ENCODE data around the gene GDF7.

The GDF7 gene

DNA sequence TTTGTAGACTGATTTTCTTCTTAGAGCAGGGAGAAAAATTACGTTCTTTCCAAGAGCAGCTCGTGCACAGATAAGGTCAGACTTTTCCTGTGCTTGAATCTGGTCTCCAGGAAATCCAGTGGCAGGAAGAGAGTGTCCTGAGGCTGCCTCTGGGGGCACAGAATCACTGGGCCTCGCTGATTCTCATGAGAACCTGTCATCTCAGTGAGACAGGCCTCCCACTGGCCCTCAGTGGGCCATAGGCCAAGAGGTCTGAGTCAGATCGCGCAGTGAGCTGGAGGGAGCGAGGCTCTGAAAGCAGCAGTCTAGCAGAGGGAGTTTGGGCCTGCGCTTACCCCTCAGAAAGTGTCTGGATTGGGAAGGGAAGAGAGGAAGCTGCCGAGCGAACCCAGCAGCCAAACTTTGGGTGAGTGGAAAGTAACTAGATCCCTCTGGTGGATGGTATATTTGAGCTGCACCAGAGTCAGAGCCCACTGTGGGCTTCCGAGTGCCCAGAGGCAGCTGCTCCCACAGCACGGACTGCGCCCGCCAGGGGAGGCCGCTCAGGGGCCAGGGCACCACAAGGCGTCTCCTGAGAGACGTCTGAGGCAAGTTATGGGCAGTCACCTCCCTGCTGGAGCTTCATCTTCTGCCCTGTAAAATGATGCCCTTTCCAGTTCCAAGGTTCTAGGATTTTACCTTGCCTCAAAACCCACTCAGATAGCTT, 8.2 kb downstream of the GDF7 start:
- Histone ChIP-seq H3K4me1 (ENCODE audit: insufficient read depth, low read length) (peaks cover 26% of the 10 kb centered on the region), H3K36me3 (ENCODE audit: insufficient read depth, low read length) (no peaks in the 10 kb centered on the region), H3K9me3 (ENCODE audit: control insufficient read depth, insufficient read depth, low read length) (no peaks in the 10 kb centered on the region), H3K9ac (ENCODE audit: low read depth, low read length) (no peak overlapping the region)

DNA sequence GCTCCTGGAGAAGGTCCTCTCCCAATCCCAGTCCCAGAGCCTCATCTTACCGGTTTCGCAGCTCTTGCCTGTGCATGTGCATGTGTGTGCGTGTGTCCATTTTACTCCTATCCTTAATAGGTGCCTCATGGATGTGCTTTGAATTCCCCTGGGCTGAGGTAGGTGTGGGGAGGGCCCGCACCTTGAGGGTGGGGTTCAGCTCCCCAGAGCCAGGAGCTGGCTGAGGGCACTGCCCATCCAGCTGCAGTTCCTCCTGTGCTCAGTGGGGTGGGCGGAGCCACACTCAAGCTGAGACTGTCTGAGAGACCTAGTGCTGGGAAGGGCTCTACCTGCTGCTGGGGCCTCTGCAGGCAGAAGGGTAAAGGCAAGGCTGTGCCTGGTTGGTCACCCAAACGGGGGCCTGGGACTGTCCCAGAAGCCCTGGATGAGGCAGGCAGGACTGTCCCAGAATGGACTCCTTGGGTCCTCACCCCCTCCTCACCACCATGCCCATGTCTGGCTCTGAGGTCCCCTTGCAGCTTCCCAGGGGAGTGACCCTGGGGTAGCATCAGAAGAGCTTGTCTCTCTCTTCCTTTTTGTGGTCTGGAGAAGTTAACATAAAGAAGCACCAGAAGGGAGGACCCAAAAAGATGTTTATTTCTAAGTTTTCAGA, 8.9 kb downstream of the GDF7 start:
- Histone ChIP-seq H3K4me1 (ENCODE audit: insufficient read depth, low read length) (peaks cover 26% of the 10 kb centered on the region), H3K9ac (ENCODE audit: low read depth, low read length) (no peak overlapping the region), H3K36me3 (ENCODE audit: insufficient read depth, low read length) (no peaks in the 10 kb centered on the region)

DNA sequence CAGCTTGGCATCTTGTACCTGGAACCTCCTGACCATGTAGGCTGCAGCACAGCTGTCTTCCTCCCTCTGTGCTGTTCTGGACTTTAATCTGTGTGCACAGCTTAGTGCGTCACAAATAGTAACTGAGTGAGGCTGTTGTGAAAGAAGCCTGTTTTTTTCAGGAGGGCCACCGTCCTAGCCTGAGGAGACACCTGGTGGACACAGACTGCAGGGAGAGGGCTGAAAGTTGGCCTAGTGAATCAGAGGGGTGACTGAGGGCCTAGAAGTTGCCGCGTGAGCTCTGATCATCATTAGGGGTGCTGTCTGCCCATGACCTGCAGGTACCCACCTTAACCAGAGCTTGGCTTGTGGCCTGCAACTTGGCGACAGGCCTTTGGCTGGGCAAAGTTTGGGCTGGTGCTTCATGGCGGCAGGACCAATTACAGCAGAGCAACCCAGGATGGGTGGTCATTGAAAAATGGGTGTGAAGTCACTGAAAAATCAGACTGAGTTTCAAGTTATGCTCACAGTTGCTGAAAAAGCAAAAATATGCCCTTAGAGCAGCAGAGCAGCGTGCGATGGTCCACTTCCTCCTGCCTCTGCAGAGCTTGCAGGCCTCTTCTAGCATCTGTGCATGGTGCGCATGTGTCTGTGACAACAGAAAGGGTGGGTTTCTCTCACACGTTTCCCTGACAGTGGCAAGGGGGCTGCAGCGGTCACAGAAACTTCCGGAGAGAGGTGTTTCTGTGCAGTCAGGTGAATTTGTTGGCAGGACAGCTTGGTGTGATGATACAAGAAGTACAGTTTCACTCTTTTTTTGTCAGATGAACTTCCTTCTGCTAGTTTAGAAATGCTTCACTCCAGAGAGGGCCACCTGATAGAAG, 9.6 kb downstream of the GDF7 start:
- no peak overlapping the region for H3K9ac ChIP-seq (ENCODE audit: low read depth, low read length)
- H3K4me1 ChIP-seq (ENCODE audit: insufficient read depth, low read length): peaks cover 26% of the 10 kb centered on the region
- H3K9me3 ChIP-seq (ENCODE audit: control insufficient read depth, insufficient read depth, low read length): no peaks in the 10 kb centered on the region
- no peaks in the 10 kb centered on the region for H3K36me3 ChIP-seq (ENCODE audit: insufficient read depth, low read length)

More for the DNA sequence above, 8.9 kb downstream of the GDF7 start:
- H3K9me3 ChIP-seq (ENCODE audit: control insufficient read depth, insufficient read depth, low read length): no peaks in the 10 kb centered on the region

DNA sequence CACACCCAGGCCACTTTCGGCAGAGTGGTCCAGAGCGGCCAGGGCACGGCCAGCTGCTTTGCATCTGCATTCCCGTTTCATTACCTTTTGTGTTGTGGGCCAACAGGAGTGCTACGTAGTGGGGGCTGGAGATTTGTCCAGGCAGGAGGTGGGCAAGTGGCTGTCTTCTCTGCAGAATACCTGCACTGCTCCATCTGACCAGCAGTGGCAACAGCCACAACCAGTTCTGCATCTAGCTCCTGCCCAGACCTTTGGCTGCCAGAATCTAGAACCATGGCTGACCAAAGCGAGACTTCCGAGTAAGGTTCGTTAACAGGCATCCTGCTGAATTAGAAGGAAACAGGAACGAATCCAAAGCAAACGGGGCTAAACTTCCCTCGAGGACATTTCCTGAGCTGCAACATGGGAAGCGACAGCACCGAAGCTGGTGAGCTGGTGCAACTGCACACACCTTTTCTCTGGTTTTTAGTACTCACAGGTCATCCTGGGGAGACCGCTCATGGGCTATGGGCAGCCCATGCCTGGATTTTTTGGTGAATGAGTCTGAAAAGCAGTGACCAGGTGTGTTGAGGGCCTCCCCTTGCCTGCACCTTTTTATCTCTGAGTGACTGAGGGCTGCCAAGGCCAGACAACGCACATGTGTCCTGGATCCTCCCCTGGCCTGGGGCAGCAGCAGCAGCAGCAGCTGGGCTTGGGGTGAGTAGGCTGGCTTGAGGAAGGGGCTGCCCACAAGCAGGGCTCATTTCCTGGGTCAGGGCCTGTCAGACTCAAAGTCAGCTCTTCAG, 10.5 kb downstream of the GDF7 start:
- no peaks in the 10 kb centered on the region for H3K9me3 ChIP-seq (ENCODE audit: control insufficient read depth, insufficient read depth, low read length)
- H3K36me3 ChIP-seq (ENCODE audit: insufficient read depth, low read length): no peaks in the 10 kb centered on the region
- no peak overlapping the region for H3K9ac ChIP-seq (ENCODE audit: low read depth, low read length)
- H3K4me1 ChIP-seq (ENCODE audit: insufficient read depth, low read length): peaks cover 25% of the 10 kb centered on the region

DNA sequence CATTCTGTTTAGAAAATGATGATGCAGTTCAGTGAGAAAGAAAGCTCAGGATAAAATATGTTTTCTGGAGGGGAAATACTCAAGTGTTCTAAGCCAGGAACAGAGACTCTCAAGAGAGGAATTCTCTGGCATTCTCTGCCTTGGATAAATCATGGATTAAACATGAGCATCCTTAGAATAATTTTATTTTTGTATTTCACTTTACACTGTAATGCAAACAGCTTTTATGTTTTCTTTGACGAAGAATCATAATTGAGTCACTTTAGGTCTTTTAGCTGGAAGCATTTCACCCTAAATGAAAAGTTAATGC, 11.1 kb downstream of the GDF7 start:
- Histone ChIP-seq H3K4me1 (ENCODE audit: insufficient read depth, low read length) (peaks cover 20% of the 10 kb centered on the region; the same call in 1 of the 2 replicates), H3K9ac (ENCODE audit: low read depth, low read length) (no peak overlapping the region), H3K9me3 (ENCODE audit: control insufficient read depth, insufficient read depth, low read length) (no peaks in the 10 kb centered on the region), H3K36me3 (ENCODE audit: insufficient read depth, low read length) (no peaks in the 10 kb centered on the region)

DNA sequence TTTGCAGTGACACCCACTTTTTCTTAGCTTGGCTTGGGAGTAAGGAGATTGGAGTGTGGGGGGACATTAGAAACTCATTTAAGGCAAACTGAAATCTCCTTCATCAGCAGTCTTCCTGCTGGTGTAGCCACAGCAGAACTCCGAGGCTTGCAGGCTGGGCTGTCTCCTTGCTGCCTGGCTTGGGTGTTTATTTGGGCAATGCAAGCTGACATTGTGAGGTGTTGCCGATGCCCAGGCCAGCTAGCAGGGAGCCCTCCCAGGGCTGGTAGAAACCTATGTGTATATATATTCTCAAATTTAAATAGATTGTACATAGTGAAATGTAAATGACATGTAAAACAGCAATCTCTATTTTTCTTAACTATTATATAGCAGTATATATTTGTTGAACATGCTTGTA, 11.8 kb downstream of the GDF7 start:
- H3K9ac ChIP-seq (ENCODE audit: low read depth, low read length): no peak overlapping the region
- H3K9me3 ChIP-seq (ENCODE audit: control insufficient read depth, insufficient read depth, low read length): no peaks in the 10 kb centered on the region
- H3K36me3 ChIP-seq (ENCODE audit: insufficient read depth, low read length): 0 out of 2 replicates have a peak, but pooled peaks cover 2% of the 10 kb centered on the region
- peaks cover 15% of the 10 kb centered on the region; the same call in 1 of the 2 replicates for H3K4me1 ChIP-seq (ENCODE audit: insufficient read depth, low read length)

DNA sequence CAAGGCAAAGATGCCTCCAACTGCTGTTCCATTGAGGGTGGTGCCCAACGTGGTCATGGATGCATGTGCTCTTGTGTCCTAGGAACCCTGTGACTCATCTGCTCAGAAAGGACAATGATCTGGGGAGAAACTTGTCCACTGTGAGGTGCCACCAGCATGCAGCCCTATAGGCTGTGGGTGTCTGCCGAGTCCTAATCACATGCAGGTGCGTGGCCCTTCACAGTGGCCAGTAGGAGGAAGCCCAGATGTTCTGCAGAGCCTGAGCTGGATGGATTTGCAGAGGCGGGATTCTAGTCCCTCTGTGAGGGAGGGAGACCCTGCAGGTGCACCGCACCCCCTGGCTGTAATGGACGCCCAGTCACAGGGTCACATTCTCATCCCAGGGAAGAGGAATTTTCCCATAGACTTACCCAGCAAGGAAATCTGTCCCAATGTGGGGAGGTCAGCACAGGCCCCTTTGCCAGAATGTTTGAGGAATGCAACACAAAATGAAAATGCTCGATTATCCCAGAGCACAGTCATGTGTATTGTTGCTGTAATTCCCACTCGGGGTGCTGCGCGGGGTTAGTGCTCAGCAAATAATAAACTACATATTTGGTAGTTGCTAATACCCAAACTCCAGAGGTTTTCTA, 13.9 kb downstream of the GDF7 start:
- no peak overlapping the region for H3K9ac ChIP-seq (ENCODE audit: low read depth, low read length)
- no peaks in the 10 kb centered on the region for H3K9me3 ChIP-seq (ENCODE audit: control insufficient read depth, insufficient read depth, low read length)
- peaks cover 3% of the 10 kb centered on the region; the same call in 1 of the 2 replicates for H3K36me3 ChIP-seq (ENCODE audit: insufficient read depth, low read length)
- H3K4me1 ChIP-seq (ENCODE audit: insufficient read depth, low read length): no peaks in the 10 kb centered on the region

DNA sequence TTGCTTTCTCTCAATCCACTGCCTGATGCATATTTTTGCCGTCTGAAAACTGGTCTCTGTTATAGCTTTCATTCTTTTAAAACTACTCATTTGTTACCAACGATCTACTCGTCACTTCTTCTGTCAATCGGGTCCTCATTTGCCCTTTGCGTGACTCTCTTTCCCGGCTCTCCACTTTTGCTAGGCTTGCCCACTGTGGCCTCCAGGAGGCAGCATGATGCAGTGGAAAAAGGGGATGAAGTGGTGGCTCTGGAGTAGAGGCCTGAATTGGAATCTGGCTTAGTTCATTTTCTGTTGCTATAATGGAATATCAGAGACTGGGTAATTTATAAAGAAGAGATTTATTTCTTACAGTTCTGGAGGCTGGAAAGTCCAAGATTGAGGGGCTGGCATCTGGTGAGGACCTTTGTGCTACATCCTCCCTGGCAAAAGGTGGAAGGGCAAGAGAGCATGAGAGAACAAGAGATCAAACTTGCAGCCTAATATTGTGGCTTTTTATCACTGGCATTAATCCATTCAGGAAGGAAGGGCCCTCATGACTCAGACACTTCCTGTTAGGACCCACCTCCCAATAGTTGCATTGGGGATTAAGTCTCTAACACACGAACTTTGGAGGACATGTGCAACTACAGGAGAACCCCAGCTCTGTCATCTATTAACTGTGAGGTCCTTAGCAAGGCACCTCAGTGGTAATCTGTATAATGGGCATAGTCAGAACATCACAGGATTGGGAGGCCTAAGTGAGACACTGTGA, 15.4 kb downstream of the GDF7 start:
- Histone ChIP-seq H3K36me3 (ENCODE audit: insufficient read depth, low read length) (peaks cover 6% of the 10 kb centered on the region; the same call in 1 of the 2 replicates), H3K4me1 (ENCODE audit: insufficient read depth, low read length) (no peaks in the 10 kb centered on the region), H3K9me3 (ENCODE audit: control insufficient read depth, insufficient read depth, low read length) (no peaks in the 10 kb centered on the region), H3K9ac (ENCODE audit: low read depth, low read length) (no peak overlapping the region)

DNA sequence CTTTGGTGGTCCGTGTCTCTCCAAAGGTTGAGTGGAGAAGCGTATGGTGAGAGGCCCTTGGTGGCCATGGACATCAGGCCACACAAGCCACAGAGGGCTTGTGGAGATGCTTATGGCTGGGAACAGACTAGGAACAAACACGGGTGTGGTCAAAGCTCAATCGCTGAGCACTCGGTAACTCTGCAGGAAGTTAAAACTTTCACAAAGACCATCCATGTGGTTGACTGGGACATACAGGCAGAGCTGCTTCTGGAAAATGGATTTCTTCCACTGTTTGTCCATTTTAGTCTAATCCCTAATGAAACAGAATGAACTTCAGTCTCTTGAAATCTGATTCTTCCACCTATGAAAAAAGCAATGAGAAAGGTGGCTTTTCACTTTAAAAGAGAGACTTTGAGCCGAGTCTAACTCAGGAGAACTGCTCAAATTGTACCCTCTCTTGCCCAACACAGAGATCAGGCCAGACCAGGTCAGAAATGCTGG, 17.7 kb downstream of the GDF7 start:
- Histone ChIP-seq H3K4me1 (ENCODE audit: insufficient read depth, low read length) (no peaks in the 10 kb centered on the region), H3K9ac (ENCODE audit: low read depth, low read length) (no peak overlapping the region), H3K36me3 (ENCODE audit: insufficient read depth, low read length) (peaks cover 6% of the 10 kb centered on the region; the same call in 1 of the 2 replicates), H3K9me3 (ENCODE audit: control insufficient read depth, insufficient read depth, low read length) (no peaks in the 10 kb centered on the region)

DNA sequence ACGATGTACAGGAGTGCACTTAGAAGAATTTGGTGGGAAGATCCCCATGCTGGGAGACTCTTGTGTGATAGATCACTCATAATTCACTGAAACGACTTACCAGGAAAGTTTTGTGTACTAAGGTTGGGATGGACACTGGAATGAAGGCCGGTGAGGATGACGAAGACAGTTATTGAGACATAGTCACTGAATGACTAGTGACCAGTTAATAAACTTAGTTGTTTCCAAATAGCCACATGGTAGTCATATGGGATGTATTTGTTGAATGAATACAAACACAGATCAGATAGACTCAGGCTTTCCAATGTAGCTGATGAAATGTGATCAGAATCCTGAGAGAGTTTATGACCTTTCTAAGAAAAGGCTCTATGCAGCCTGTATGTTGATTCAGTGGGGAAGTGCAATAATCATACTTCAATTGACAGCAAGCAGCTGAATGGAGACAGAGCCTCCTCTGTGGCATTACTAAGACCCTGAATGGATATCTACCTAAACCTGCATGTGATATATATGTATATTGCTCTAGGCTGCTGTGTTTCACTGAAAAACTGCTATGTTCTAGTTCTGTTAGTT, 20.4 kb downstream of the GDF7 start:
- Histone ChIP-seq H3K4me1 (ENCODE audit: insufficient read depth, low read length) (no peaks in the 10 kb centered on the region), H3K9me3 (ENCODE audit: control insufficient read depth, insufficient read depth, low read length) (no peaks in the 10 kb centered on the region), H3K36me3 (ENCODE audit: insufficient read depth, low read length) (peaks cover 6% of the 10 kb centered on the region; the same call in 1 of the 2 replicates), H3K9ac (ENCODE audit: low read depth, low read length) (no peak overlapping the region)

DNA sequence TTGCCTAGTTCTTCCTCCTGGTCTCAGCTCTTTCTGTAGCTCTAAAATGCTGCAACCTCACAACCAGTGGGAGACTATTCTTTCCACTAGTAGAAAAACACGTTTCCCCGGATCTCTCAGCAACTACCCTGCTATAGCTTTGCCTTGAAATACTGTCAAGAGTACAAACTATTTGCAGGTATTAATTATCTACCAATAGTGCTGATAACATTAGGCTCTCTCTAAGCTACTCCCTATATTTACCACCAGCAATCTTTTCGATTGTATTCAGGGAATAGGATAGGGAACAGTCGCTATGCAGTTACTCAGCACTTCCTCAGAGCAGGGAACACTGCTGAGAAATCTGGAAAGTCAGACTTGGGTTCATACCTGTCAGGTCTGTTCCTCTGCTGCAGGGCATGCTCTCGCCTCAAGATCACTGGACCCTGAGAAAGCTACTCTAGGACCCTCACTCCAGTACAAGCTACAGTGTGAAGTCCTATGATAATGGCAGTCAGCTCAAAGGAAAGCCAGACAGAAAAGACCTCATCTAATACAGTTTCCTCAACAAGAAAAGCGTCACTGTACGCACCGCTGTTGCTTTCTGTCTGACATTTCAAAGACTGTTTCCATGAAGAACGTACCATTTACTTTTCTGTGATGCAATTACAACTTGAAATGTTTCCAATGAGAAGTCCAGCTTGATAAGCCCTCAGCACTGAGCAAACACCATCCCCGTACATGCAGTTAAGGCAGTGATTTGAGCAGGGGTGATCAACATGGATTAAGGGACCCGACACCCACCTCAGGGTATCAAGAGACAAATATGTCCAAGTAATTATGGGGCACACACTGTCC, 22.7 kb downstream of the GDF7 start:
- Histone ChIP-seq H3K4me1 (ENCODE audit: insufficient read depth, low read length) (no peaks in the 10 kb centered on the region), H3K9ac (ENCODE audit: low read depth, low read length) (no peak overlapping the region), H3K36me3 (ENCODE audit: insufficient read depth, low read length) (peaks cover 4% of the 10 kb centered on the region; the same call in 1 of the 2 replicates), H3K9me3 (ENCODE audit: control insufficient read depth, insufficient read depth, low read length) (no peaks in the 10 kb centered on the region)

DNA sequence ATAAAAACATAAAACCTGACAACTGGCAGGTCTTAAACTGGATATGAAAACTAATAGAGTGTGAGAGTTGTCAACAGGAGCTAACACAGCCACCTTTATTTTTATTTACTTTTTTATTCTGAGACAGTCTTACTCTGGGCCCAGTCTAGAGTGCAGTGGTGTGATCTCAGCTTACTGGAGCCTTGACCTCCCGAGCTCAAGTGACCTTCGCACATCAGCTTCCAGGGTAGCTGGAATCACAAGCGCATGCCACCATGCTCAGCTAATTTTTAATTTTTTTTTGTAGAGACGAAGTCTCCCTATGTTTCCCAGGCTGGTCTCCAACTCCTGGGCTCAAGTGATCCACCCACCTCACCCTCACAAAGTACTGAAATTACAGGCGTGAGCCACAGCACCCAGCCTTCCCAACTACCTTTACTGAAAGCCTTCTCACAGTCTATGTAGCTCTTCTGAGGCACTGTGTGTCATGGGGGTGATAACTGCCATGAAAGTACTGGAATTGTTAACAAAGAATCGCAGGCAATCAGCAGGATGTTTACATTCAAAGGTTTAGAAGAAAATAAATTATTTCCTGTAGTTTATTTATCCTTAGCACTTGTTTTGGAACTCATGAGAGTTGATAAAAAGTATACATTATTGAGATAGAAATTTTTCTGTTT, 24.3 kb downstream of the GDF7 start:
- H3K9ac ChIP-seq (ENCODE audit: low read depth, low read length): no peak overlapping the region
- H3K4me1 ChIP-seq (ENCODE audit: insufficient read depth, low read length): no peaks in the 10 kb centered on the region
- H3K36me3 ChIP-seq (ENCODE audit: insufficient read depth, low read length): peaks cover under 1% of the 10 kb centered on the region; the same call in 1 of the 2 replicates
- H3K9me3 ChIP-seq (ENCODE audit: control insufficient read depth, insufficient read depth, low read length): no peaks in the 10 kb centered on the region

Measured in ES-I3 (cell line).